NOMO-1 (cell line): ENCODE measurements around the gene RTN3.
"Not testable (repeated sequence)": the region's sequence is repeated elsewhere in the genome, so short reads cannot be mapped to it uniquely, and the experiment has no call there.

Experiments used
- DNase-seq, 2 experiments: peaks; one replicate each; lab custom pipeline; 2025; ENCODE audit not compliant: unreplicated experiment in 2 of 2; lab: John Stamatoyannopoulos, UW

The RTN3 gene

GRCh38 chr11:63681321-63682065, at the start of gene RTN3:
RTN3 (plus strand) TSS chr11:63681500; CDS start chr11:63681637, 137 bp downstream.
- peak; percentile 97 to 99 for DNase-seq

GRCh38 chr11:63635762-63636465, 45.4 kb upstream of the RTN3 start:
- DNase-seq = peak; percentile 10 to 53

- not testable (repeated sequence) for DNase-seq
Measured at GRCh38 chr11:63638436-63638835, 42.9 kb upstream of the RTN3 start.

- DNase-seq = peak in 1 of 2 experiments; percentile 4
Measured at GRCh38 chr11:63639199-63639832, 42.0 kb upstream of the RTN3 start.

- no peak for DNase-seq
Measured at GRCh38 chr11:63641727-63642126, 39.6 kb upstream of the RTN3 start.

- DNase-seq = no peak
Measured at GRCh38 chr11:63643205-63643604, 38.1 kb upstream of the RTN3 start.

GRCh38 chr11:63652671-63653070, 28.6 kb upstream of the RTN3 start:
- no peak for DNase-seq

- no peak for DNase-seq
Measured at GRCh38 chr11:63660972-63661371, 20.3 kb upstream of the RTN3 start.

- DNase-seq = no peak
Measured at GRCh38 chr11:63663809-63664208, 17.5 kb upstream of the RTN3 start.

- DNase-seq = no peak
Measured at GRCh38 chr11:63666874-63667273, 14.4 kb upstream of the RTN3 start.

GRCh38 chr11:63667995-63668795, 13.1 kb upstream of the RTN3 start:
- DNase-seq = no peak

GRCh38 chr11:63670096-63670432, 11.2 kb upstream of the RTN3 start:
- DNase-seq = no peak

GRCh38 chr11:63670433-63671321, 10.6 kb upstream of the RTN3 start:
- peak; percentile 39 to 66 for DNase-seq

GRCh38 chr11:63671322-63672155, 9.8 kb upstream of the RTN3 start, which contains the start of gene ATL3:
ATL3 (minus strand) TSS chr11:63671376; CDS start chr11:63671335, 41 bp downstream.
- DNase-seq = peak; percentile 98 to 100

- no peak for DNase-seq
Measured at GRCh38 chr11:63672156-63672463, 9.2 kb upstream of the RTN3 start.

GRCh38 chr11:63672936-63673539, 8.3 kb upstream of the RTN3 start:
- peak in 1 of 2 experiments; percentile 27 for DNase-seq

- no peak for DNase-seq
Measured at GRCh38 chr11:63673579-63673978, 7.7 kb upstream of the RTN3 start.

- peak in 1 of 2 experiments; percentile 37 for DNase-seq
Measured at GRCh38 chr11:63680834-63681320, 423 bp upstream of the RTN3 start.
